ENCODE measurements around the gene COBLL1. TPM values are rescaled to one million over a fixed set of nuclear protein-coding genes. Genes with fewer than 3 reads are reported as not detected.

Gene COBLL1
- polyA plus RNA-seq, 1 donor (not counting 4 experiments of a cell fraction or from before 2014, with no cell fraction given) = 14.9 TPM

- Histone ChIP-seq H3K9me1 (ENCODE audit: control insufficient read depth, extremely low read depth, insufficient read depth, low read length) (no peaks in the 10 kb centered on the region), H3K27ac (ENCODE audit: control insufficient read depth, insufficient read depth, low read length) (no peak overlapping the region), H3K36me3 (ENCODE audit: control insufficient read depth in 2 of 2, extremely low read depth in 1 of 2, insufficient read depth in 2 of 2, low read length in 2 of 2) (peaks cover 0 to 2% of the 10 kb centered on the region in 2 experiments), H3K4me2 (ENCODE audit: control insufficient read depth, extremely low read depth, insufficient read depth, low read depth, low read length) (no peak overlapping the region), H3K79me2 (ENCODE audit: control insufficient read depth, insufficient read depth, low read length) (no peaks in the 10 kb centered on the region), H2AFZ (ENCODE audit: control insufficient read depth, low read length) (no peak overlapping the region), H3K4me1 (ENCODE audit: control insufficient read depth, extremely low read depth, insufficient read depth, low read length) (no peaks in the 10 kb centered on the region), H3K9ac (ENCODE audit: control insufficient read depth, extremely low read depth, insufficient read depth, low read length) (no peak overlapping the region), H4K20me1 (ENCODE audit: control insufficient read depth, extremely low read depth, insufficient read depth, low read length) (no peaks in the 10 kb centered on the region), H3K27me3 (ENCODE audit: control insufficient read depth, extremely low read depth, insufficient read depth, low read length) (no peaks in the 10 kb centered on the region), H3K9me3 (ENCODE audit: control insufficient read depth, low read depth, low read length) (no peaks in the 10 kb centered on the region), H3K4me3 (ENCODE audit: control insufficient read depth in 2 of 3, extremely low read depth in 1 of 3, insufficient read depth in 2 of 3, low read depth in 1 of 3, low read length in 3 of 3) (no peak overlapping the region)
- no peak for TF ChIP-seq EZH2 (IDR thresholded peaks at IDR 0.05; ENCODE audit: low read length)
- TF ChIP-seq, protein P1, sequence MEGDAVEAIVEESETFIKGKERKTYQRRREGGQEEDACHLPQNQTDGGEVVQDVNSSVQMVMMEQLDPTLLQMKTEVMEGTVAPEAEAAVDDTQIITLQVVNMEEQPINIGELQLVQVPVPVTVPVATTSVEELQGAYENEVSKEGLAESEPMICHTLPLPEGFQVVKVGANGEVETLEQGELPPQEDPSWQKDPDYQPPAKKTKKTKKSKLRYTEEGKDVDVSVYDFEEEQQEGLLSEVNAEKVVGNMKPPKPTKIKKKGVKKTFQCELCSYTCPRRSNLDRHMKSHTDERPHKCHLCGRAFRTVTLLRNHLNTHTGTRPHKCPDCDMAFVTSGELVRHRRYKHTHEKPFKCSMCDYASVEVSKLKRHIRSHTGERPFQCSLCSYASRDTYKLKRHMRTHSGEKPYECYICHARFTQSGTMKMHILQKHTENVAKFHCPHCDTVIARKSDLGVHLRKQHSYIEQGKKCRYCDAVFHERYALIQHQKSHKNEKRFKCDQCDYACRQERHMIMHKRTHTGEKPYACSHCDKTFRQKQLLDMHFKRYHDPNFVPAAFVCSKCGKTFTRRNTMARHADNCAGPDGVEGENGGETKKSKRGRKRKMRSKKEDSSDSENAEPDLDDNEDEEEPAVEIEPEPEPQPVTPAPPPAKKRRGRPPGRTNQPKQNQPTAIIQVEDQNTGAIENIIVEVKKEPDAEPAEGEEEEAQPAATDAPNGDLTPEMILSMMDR (optimal IDR thresholded peaks at IDR 0.05 in 1 of 3, IDR thresholded peaks at IDR 0.05 in 1 of 3, conservative IDR thresholded peaks at IDR 0.05 in 1 of 3; ENCODE audit: extremely low read depth in 1 of 3, insufficient read depth in 2 of 3, low read length in 3 of 3) = no peak
- no peak for DNase-seq (ENCODE audit: low read depth, low spot score)
- no peak for FAIRE-seq
- dilution Hi-C loops (cut with MboI; ENCODE audit: extremely low pct_ligation_motif_present, low sequenced_read_pairs) = no loop called here
These were observed 162.9 kb downstream of the COBLL1 start for GRCh38 chr2:164678631-164679149.

GRCh38 chr2:164677733-164678132, 163.9 kb downstream of the COBLL1 start:
- no peaks in the 10 kb centered on the region for H3K27me3 ChIP-seq (ENCODE audit: control insufficient read depth, extremely low read depth, insufficient read depth, low read length)
- H3K9ac ChIP-seq (ENCODE audit: control insufficient read depth, extremely low read depth, insufficient read depth, low read length) = no peak overlapping the region
- no peaks in the 10 kb centered on the region for H3K4me1 ChIP-seq (ENCODE audit: control insufficient read depth, extremely low read depth, insufficient read depth, low read length)
- no peak overlapping the region for H3K4me2 ChIP-seq (ENCODE audit: control insufficient read depth, extremely low read depth, insufficient read depth, low read depth, low read length)
- FAIRE-seq (no peak), DNase-seq (ENCODE audit: low read depth, low spot score) (no peak)
- no peaks in the 10 kb centered on the region for H4K20me1 ChIP-seq (ENCODE audit: control insufficient read depth, extremely low read depth, insufficient read depth, low read length)
- no peak overlapping the region for H3K27ac ChIP-seq (ENCODE audit: control insufficient read depth, insufficient read depth, low read length)
- no peaks in the 10 kb centered on the region for H3K9me1 ChIP-seq (ENCODE audit: control insufficient read depth, extremely low read depth, insufficient read depth, low read length)
- H3K4me3 ChIP-seq (ENCODE audit: control insufficient read depth in 2 of 3, extremely low read depth in 1 of 3, insufficient read depth in 2 of 3, low read depth in 1 of 3, low read length in 3 of 3) = no peak overlapping the region
- no peaks in the 10 kb centered on the region for H3K9me3 ChIP-seq (ENCODE audit: control insufficient read depth, low read depth, low read length)
- no peak overlapping the region for H2AFZ ChIP-seq (ENCODE audit: control insufficient read depth, low read length)
- TF ChIP-seq, protein P1 (optimal IDR thresholded peaks at IDR 0.05 in 1 of 3, IDR thresholded peaks at IDR 0.05 in 1 of 3, conservative IDR thresholded peaks at IDR 0.05 in 1 of 3; ENCODE audit: extremely low read depth in 1 of 3, insufficient read depth in 2 of 3, low read length in 3 of 3) = no peak
- TF ChIP-seq EZH2 (IDR thresholded peaks at IDR 0.05; ENCODE audit: low read length) = no peak
- H3K79me2 ChIP-seq (ENCODE audit: control insufficient read depth, insufficient read depth, low read length) = no peaks in the 10 kb centered on the region
- peaks cover 0 to 2% of the 10 kb centered on the region in 2 experiments for H3K36me3 ChIP-seq (ENCODE audit: control insufficient read depth in 2 of 2, extremely low read depth in 1 of 2, insufficient read depth in 2 of 2, low read length in 2 of 2)
- dilution Hi-C loops (cut with MboI; ENCODE audit: extremely low pct_ligation_motif_present, low sequenced_read_pairs) = no loop called here
